NT2/D1 (cell line): ENCODE measurements around the gene MACROD1.

Experiments
- DNase-seq: peaks from one replicate; pipeline ENCODE4 v3.0.0-alpha.2; 2011; ENCODE audit warnings: low read depth, low spot score
- H3K27me3 ChIP-seq: 2 replicates; pipeline ENCODE4 v1.6.0; 2011; ENCODE audit warnings: mild to moderate bottlenecking; ENCODE audit not compliant: insufficient read length, insufficient read depth
- H3K36me3 ChIP-seq: 2 replicates; pipeline ENCODE4 v1.6.1; 2011; ENCODE audit warnings: mild to moderate bottlenecking, low read length, mixed read lengths; ENCODE audit not compliant: insufficient read depth, insufficient read length
- H3K4me1 ChIP-seq: 2 replicates; pipeline ENCODE4 v1.5.1; 2011; ENCODE audit not compliant: insufficient read depth, insufficient read length
- H3K4me3 ChIP-seq: 2 replicates; pipeline ENCODE4 v1.5.1; 2011; ENCODE audit warnings: low read depth; ENCODE audit not compliant: insufficient read length
- H3K9ac ChIP-seq: 2 replicates; pipeline ENCODE4 v1.6.0; 2011; ENCODE audit warnings: low read depth; ENCODE audit not compliant: insufficient read length
- H3K9me3 ChIP-seq: 2 replicates; pipeline ENCODE4 v1.5.1; 2011; ENCODE audit warnings: mild to moderate bottlenecking, low read length; ENCODE audit not compliant: insufficient read depth
- SUZ12 ChIP-seq: IDR thresholded peaks from 2 replicates; pipeline ENCODE4 v1.6.1; 2011; ENCODE audit not compliant: insufficient read length, insufficient read depth; ENCODE audit errors: extremely low read depth
- YY1 ChIP-seq: IDR thresholded peaks from 2 replicates; pipeline ENCODE4 v1.6.1; 2011; ENCODE audit not compliant: insufficient read length, insufficient read depth
- ZNF274 ChIP-seq: IDR thresholded peaks from 2 replicates; pipeline ENCODE4 v1.6.1; 2011; ENCODE audit warnings: mild to moderate bottlenecking, low read depth, low read length

MACROD1 gene

DNA sequence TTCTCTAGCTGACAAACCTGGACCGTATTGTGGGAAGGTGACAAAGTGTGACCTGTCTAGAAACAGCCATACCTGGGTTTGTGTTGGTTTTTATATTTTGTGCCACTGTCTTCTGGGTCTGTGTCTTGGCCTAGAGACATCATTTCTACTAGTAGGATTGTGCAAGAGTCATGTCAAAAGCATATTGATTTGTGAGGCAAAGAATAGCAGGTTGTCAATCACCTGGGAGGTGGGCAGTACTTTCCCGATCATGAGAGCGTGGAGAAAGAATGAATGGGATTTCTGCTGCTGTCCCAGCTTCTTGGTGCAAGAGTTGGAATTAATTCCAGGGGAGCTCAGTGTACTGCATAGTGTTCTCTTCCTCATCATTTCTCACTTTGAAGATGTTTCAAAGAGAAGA is 35.6 kb upstream of the MACROD1 start:
- TF ChIP-seq SUZ12 (no peak), ZNF274 (no peak), YY1 (no peak)
- no peak overlapping the region for H3K9ac ChIP-seq
- H3K9me3 ChIP-seq, result no peaks in the 10 kb centered on the region
- H3K4me3 ChIP-seq, result no peak overlapping the region
- no peak for DNase-seq
- peaks cover 10% of the 10 kb centered on the region for H3K4me1 ChIP-seq
- no peaks in the 10 kb centered on the region for H3K27me3 ChIP-seq
- peaks cover 93% of the 10 kb centered on the region for H3K36me3 ChIP-seq

DNA sequence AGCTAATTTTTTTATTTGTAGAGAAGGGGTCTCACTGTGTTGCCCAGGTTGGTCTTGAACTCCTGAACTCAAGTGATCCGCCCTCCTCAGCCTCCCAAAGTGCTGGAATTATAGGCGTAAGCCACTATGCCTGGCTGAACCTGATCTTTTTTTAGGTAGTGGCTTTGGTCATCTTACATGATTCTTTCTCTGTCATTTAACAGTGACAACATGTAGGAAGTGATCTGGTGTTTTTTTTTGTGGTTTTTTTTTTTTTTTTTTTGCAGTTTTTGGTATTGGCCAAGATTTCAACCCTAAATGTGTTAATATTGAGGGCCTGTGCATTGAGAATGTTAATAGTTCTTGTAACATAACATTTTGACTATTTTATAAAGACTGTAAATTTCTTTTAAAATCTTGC is 32.6 kb upstream of the MACROD1 start:
- Histone ChIP-seq H3K4me3 (no peak overlapping the region), H3K27me3 (no peaks in the 10 kb centered on the region), H3K4me1 (peaks cover 3% of the 10 kb centered on the region), H3K36me3 (peaks cover 94% of the 10 kb centered on the region), H3K9ac (no peak overlapping the region), H3K9me3 (no peaks in the 10 kb centered on the region)
- no peak for DNase-seq
- TF ChIP-seq YY1 (no peak), ZNF274 (no peak), SUZ12 (no peak)

DNA sequence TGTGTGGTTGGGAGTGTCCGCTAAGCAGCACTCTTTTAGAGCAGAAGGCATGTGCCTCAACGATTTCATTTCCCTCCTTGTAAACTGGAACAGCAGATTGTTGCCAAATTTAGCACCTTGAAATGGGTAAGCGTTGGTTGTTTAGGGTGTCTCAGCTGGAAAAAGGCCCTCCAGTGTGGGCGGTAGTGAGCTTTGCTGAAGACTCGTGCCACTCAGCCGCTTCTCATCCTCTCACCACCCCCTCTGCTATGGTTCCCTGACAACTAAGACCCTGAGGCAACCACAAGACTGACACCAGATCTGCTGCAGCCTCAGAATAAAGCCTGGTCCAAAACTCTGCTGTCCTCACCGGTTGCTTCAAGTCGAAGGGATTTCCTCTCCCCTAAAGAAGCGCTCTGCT is 30.7 kb upstream of the MACROD1 start:
- H3K9me3 ChIP-seq, result no peaks in the 10 kb centered on the region
- peaks cover 3% of the 10 kb centered on the region for H3K4me1 ChIP-seq
- peaks cover 93% of the 10 kb centered on the region for H3K36me3 ChIP-seq
- no peak for DNase-seq
- H3K4me3 ChIP-seq, result no peak overlapping the region
- no peak for TF ChIP-seq ZNF274
- TF ChIP-seq SUZ12, result no peak
- TF ChIP-seq YY1, result no peak
- no peaks in the 10 kb centered on the region for H3K27me3 ChIP-seq
- H3K9ac ChIP-seq, result no peak overlapping the region

DNA sequence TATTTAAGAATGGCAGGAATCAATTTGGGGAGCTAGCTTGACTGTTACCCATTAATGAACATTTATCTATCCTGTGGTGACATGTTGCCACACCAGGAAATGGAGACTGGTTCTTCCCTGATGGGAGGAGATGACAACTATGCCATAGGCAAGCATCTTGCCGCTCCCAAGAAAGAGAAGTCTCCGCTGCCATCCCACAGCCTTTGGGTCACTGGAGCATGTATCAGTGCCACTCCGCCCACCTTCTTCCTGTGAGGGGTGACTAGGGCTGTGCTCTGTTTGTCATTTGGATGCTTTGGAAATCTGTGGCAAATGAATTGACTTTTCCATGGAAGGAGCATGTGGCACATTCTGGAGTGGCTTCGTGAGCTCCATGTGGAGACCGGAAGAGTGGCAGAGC is 26.5 kb upstream of the MACROD1 start:
- Histone ChIP-seq H3K36me3 (peaks cover 79% of the 10 kb centered on the region), H3K4me3 (no peak overlapping the region), H3K9ac (no peak overlapping the region), H3K27me3 (no peaks in the 10 kb centered on the region), H3K9me3 (no peaks in the 10 kb centered on the region), H3K4me1 (peaks cover 3% of the 10 kb centered on the region)
- TF ChIP-seq ZNF274 (no peak), SUZ12 (no peak), YY1 (no peak)
- DNase-seq, result no peak

DNA sequence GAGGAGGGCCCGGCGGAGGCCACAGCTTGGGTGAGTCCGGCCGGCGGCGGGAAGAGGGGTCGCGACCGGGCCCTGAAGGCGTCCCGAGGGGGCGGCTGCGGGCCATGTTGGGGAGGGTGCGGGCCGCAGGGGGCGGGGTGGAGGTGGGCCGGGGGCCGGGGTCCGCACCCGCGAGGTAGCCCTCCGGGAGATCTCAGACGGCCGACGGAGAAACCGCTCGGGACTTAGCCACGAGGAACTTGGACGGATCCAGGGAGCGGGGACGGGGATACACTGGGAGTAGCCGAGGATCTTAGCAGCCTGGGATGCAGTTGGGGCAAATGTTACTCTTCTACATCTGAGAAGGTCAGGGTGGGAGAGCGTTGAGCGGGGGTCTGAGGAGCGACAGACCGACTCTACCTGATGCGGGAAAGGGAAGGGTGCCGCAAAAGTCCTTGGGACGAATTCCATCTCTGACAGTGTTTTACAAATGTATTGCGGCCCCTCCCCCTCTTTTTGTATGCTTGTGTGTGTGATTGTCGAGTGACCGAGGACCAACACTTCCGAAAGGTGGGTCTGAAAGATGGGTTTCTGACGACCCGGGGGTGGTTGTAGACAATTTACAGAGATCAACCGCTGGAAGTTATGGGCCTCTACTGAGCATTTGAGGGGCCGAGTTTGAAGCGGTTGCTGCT is 20.7 kb upstream of the MACROD1 start:
- TF ChIP-seq YY1, result no peak
- TF ChIP-seq SUZ12, result no peak
- TF ChIP-seq ZNF274, result no peak
- H3K9ac ChIP-seq, result no peak overlapping the region
- peaks cover 11% of the 10 kb centered on the region for H3K4me1 ChIP-seq
- no peaks in the 10 kb centered on the region for H3K27me3 ChIP-seq
- DNase-seq, result no peak
- peaks cover 26% of the 10 kb centered on the region for H3K36me3 ChIP-seq
- no peak overlapping the region for H3K4me3 ChIP-seq
- no peaks in the 10 kb centered on the region for H3K9me3 ChIP-seq

DNA sequence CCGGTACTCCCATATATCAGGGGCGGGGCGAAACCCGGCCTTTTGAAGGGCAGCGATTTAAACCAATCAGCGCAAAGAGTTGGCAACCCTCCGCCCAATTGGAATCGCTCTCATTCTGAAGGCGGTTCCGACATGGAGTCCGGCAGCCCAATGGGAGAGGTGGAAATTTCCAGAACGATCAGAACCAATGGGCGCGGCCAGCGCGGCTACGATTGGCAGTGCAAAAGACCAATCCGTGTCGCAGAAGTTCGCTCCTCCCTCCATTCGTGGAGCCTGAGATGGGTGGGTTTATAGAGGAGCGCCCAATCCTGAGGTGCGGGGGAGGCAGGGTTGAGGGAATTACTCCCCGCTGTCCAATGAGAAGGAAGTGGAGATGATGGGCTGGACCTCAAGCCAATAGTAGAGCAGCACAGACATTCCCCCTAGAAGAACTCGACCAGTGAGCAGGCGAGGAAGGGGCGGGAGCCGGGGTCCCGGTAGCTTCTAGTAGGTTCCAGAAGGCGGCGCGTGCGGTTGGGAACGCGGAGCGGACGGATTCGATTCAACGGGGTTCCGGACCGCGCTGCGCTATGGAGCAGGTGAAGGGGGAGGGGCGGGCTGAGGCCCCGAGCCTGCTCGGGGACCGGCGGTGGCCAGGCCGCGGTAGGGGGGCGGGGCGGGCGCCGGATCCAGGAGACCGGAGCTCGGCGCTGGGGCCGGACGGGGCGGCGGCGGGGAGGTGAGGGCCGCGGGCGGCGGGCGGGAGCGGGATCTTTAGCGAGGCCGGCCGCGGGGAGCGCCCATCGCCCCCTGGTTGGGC is 20.0 kb upstream of the MACROD1 start, which contains the start of gene STIP1:
Gene STIP1 (plus strand): TSS at position 479 of the 799 bp plus-strand sequence. CDS start 91 bp downstream, at position 570.
- Histone ChIP-seq H3K27me3 (no peaks in the 10 kb centered on the region), H3K4me3 (peak within 1 kb of the TSS; percentile 84)
- no peak for TF ChIP-seq YY1
- TF ChIP-seq ZNF274, result no peak
- TF ChIP-seq SUZ12, result no peak

DNA sequence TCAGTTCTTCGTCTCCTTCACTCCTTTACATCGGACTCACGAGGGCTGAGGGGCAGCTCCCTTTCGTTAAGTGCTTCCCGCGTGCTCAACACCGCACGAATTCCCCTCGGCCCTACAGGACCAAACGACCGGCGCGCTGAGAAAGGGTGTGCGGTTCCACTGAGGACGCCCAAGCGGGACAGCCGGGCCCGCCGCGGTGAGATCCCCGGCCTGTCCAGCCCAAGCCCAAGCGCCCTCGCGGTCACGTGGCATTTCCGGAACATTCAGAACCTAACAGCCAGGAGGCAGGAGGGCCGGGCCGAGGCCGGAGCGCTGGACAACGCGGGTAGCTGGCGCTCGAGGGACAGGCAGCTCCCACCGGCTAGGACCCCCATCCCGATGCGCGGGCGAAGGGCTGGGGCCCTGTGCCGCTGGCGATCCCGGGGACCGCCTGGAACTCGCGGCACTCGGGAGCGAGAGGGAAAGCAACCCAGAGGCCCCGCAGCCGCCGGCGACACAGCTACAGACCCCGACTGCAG is 19.3 kb upstream of the MACROD1 start:
- Histone ChIP-seq H3K9ac (peak overlapping the region; percentile 99), H3K27me3 (no peaks in the 10 kb centered on the region), H3K9me3 (no peaks in the 10 kb centered on the region), H3K4me1 (peaks cover 12% of the 10 kb centered on the region), H3K4me3 (peak overlapping the region; percentile 84), H3K36me3 (peaks cover 24% of the 10 kb centered on the region)
- DNase-seq, result no peak
- no peak for TF ChIP-seq SUZ12
- TF ChIP-seq YY1, result no peak
- no peak for TF ChIP-seq ZNF274

More for the DNA sequence above, 20.0 kb upstream of the MACROD1 start, which contains the start of gene STIP1:
- H3K36me3 ChIP-seq, result peaks cover 25% of the 10 kb centered on the region
- DNase-seq, result peak; percentile 100
- H3K9ac ChIP-seq, result peak within 1 kb of the TSS; percentile 99
- no peaks in the 10 kb centered on the region for H3K9me3 ChIP-seq
- peaks cover 12% of the 10 kb centered on the region for H3K4me1 ChIP-seq
